ENCODE measurements around the gene DCTPP1.

The DCTPP1 gene

GRCh38 chr16:30445408-30446202 lies 15.8 kb upstream of the DCTPP1 start, which contains the start of gene SEPHS2:
Gene SEPHS2 (minus strand): TSS chr16:30445874. CDS start chr16:30445727, 147 bp downstream.
- peak within 1 kb of the TSS; percentile 86 for H3K9ac ChIP-seq (ENCODE audit: low read length)
- no peaks in the 10 kb centered on the region for H3K9me3 ChIP-seq (replicated peaks; ENCODE audit: insufficient read depth, low read length)
- TF ChIP-seq EZH2 (optimal IDR thresholded peaks at IDR 0.05; ENCODE audit: low read depth, low read length) (no peak), EZH2phosphoT487 (IDR thresholded peaks at IDR 0.05; ENCODE audit: low read length) (no peak)
- TF ChIP-seq, protein P1, sequence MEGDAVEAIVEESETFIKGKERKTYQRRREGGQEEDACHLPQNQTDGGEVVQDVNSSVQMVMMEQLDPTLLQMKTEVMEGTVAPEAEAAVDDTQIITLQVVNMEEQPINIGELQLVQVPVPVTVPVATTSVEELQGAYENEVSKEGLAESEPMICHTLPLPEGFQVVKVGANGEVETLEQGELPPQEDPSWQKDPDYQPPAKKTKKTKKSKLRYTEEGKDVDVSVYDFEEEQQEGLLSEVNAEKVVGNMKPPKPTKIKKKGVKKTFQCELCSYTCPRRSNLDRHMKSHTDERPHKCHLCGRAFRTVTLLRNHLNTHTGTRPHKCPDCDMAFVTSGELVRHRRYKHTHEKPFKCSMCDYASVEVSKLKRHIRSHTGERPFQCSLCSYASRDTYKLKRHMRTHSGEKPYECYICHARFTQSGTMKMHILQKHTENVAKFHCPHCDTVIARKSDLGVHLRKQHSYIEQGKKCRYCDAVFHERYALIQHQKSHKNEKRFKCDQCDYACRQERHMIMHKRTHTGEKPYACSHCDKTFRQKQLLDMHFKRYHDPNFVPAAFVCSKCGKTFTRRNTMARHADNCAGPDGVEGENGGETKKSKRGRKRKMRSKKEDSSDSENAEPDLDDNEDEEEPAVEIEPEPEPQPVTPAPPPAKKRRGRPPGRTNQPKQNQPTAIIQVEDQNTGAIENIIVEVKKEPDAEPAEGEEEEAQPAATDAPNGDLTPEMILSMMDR (IDR thresholded peaks at IDR 0.05; ENCODE audit: low read length): peak; percentile 47
- H3K4me3 ChIP-seq (ENCODE audit: low read length): peak within 1 kb of the TSS; percentile 81
- H4K20me1 ChIP-seq (ENCODE audit: insufficient read depth, low read length): no peaks in the 10 kb centered on the region
- H3K36me3 ChIP-seq (replicated peaks; ENCODE audit: insufficient read depth, low read length): no peaks in the 10 kb centered on the region
- no peaks in the 10 kb centered on the region for H3K9me2 ChIP-seq (replicated peaks; ENCODE audit: insufficient read depth, low read length)
- H2AFZ ChIP-seq (ENCODE audit: low read length): peak within 1 kb of the TSS; percentile 83
- H3K27ac ChIP-seq (ENCODE audit: low read length): peak within 1 kb of the TSS; percentile 64; the same call in 1 of the 2 replicates
- H3K27me3 ChIP-seq (replicated peaks; ENCODE audit: insufficient read depth, low read length): no peaks in the 10 kb centered on the region
- H3K79me2 ChIP-seq (ENCODE audit: low read length): peaks cover 16% of the 10 kb centered on the region
- no peaks in the 10 kb centered on the region for H3F3A ChIP-seq (ENCODE audit: insufficient read depth, low read length)
- H3K4me2 ChIP-seq (ENCODE audit: low read depth, low read length): peak within 1 kb of the TSS; percentile 88
- peaks cover 13% of the 10 kb centered on the region for H3K4me1 ChIP-seq (ENCODE audit: low read length)
- peak; percentile 99 for DNase-seq

- no peak for DNase-seq
- Histone ChIP-seq H2AFZ (ENCODE audit: low read length) (peak overlapping the region; percentile 83), H3K27ac (ENCODE audit: low read length) (peak overlapping the region; percentile 64; the same call in 1 of the 2 replicates), H3K36me3 (replicated peaks; ENCODE audit: insufficient read depth, low read length) (no peaks in the 10 kb centered on the region), H3K27me3 (replicated peaks; ENCODE audit: insufficient read depth, low read length) (no peaks in the 10 kb centered on the region), H3K9me3 (replicated peaks; ENCODE audit: insufficient read depth, low read length) (no peaks in the 10 kb centered on the region), H3K9ac (ENCODE audit: low read length) (peak overlapping the region; percentile 86), H3K4me3 (ENCODE audit: low read length) (peak overlapping the region; percentile 81), H3K4me1 (ENCODE audit: low read length) (peaks cover 13% of the 10 kb centered on the region), H4K20me1 (ENCODE audit: insufficient read depth, low read length) (no peaks in the 10 kb centered on the region), H3K79me2 (ENCODE audit: low read length) (peaks cover 16% of the 10 kb centered on the region), H3F3A (ENCODE audit: insufficient read depth, low read length) (no peaks in the 10 kb centered on the region), H3K4me2 (ENCODE audit: low read depth, low read length) (peak overlapping the region; percentile 88), H3K9me2 (replicated peaks; ENCODE audit: insufficient read depth, low read length) (no peaks in the 10 kb centered on the region)
- TF ChIP-seq, protein P1 (IDR thresholded peaks at IDR 0.05; ENCODE audit: low read length): no peak
- TF ChIP-seq EZH2phosphoT487 (IDR thresholded peaks at IDR 0.05; ENCODE audit: low read length) (no peak), EZH2 (optimal IDR thresholded peaks at IDR 0.05; ENCODE audit: low read depth, low read length) (no peak)
Measured at GRCh38 chr16:30445149-30445407, 15.2 kb upstream of the DCTPP1 start.

DNA sequence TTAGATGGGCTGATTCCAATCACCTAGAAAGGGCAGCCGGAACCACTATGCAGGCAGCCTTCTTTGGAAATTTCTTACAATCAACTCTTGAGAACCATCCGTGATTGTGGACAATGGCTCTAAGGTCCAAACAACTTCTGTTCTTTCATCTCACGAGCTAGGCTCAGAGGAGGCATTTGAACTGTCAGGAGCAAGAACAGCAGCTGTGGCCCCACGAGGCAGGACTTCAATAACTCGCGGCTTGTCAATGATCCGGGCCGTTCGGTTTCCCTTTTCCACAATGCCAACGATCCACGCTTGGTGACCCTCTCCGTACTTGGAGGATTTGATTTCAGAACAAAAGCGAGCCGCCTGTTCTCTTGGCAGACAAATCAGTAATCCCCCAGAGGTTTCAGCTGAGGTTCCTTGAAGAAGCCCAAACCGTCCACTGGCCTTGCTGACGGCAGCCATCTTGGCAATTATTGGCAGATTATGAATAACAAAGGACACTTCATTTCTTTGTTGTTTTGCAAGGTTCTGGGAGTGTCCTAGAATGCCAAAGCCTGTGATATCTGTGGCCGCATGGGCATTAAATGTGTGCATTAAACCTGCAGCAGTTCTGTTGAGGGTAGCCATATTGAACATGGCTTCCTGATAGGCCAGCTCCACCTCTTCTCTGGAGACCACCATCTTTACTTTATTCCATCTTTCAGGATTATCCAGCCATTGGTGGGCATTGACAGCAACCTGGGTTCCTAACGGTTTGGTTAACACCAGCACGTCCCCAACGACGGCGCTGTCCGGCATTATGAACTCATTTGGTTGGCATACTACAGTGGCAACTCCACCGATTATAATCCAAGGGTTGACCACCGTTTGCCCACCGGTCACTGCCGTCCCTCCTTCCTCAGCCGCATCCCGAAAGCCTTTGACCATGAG lies 14.7 kb upstream of the DCTPP1 start:
- Histone ChIP-seq H2AFZ (ENCODE audit: low read length) (peak overlapping the region; percentile 83), H3K4me2 (ENCODE audit: low read depth, low read length) (peak overlapping the region; percentile 88)

More for the DNA sequence above, 14.7 kb upstream of the DCTPP1 start:
- no peaks in the 10 kb centered on the region for H4K20me1 ChIP-seq (ENCODE audit: insufficient read depth, low read length)
- peaks cover 13% of the 10 kb centered on the region for H3K4me1 ChIP-seq (ENCODE audit: low read length)
- no peak for DNase-seq
- H3K27me3 ChIP-seq (replicated peaks; ENCODE audit: insufficient read depth, low read length): no peaks in the 10 kb centered on the region
- H3K27ac ChIP-seq (ENCODE audit: low read length): no peak overlapping the region
- no peaks in the 10 kb centered on the region for H3F3A ChIP-seq (ENCODE audit: insufficient read depth, low read length)
- H3K9ac ChIP-seq (ENCODE audit: low read length): peak overlapping the region; percentile 86; the same call in 1 of the 2 replicates
- H3K9me3 ChIP-seq (replicated peaks; ENCODE audit: insufficient read depth, low read length): no peaks in the 10 kb centered on the region
- peak overlapping the region; percentile 81 for H3K4me3 ChIP-seq (ENCODE audit: low read length)
- H3K79me2 ChIP-seq (ENCODE audit: low read length): peaks cover 16% of the 10 kb centered on the region
- no peaks in the 10 kb centered on the region for H3K9me2 ChIP-seq (replicated peaks; ENCODE audit: insufficient read depth, low read length)
- TF ChIP-seq, protein P1 (IDR thresholded peaks at IDR 0.05; ENCODE audit: low read length): no peak
- TF ChIP-seq EZH2phosphoT487 (IDR thresholded peaks at IDR 0.05; ENCODE audit: low read length) (no peak), EZH2 (optimal IDR thresholded peaks at IDR 0.05; ENCODE audit: low read depth, low read length) (no peak)
- no peaks in the 10 kb centered on the region for H3K36me3 ChIP-seq (replicated peaks; ENCODE audit: insufficient read depth, low read length)
